ENCODE measurements around the gene NSUN3.
"Not testable (repeated sequence)": the region's sequence is repeated elsewhere in the genome, so short reads cannot be mapped to it uniquely, and the experiment has no call there.

Gene NSUN3

DNA sequence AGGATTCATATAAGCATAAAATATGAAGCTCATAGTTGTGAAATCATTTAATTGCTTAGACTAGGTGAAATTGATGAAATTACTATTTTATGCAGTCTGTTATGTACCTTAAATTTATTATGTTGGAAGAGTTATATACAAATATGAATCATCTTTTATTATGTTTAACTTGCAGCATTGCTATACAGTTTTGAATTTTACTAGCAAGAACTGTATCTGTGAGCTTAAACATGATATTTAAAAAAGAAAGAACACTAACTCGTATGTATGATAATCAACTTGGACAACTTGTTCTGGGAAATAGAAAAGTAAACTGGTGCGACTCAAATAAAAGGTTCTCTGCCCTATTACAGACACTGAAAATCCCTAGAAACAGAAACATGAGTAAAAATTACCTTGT is 36.2 kb upstream of the NSUN3 start:
- no peaks in the 10 kb centered on the region for H3K27me3 ChIP-seq
- TF ChIP-seq, protein P1, sequence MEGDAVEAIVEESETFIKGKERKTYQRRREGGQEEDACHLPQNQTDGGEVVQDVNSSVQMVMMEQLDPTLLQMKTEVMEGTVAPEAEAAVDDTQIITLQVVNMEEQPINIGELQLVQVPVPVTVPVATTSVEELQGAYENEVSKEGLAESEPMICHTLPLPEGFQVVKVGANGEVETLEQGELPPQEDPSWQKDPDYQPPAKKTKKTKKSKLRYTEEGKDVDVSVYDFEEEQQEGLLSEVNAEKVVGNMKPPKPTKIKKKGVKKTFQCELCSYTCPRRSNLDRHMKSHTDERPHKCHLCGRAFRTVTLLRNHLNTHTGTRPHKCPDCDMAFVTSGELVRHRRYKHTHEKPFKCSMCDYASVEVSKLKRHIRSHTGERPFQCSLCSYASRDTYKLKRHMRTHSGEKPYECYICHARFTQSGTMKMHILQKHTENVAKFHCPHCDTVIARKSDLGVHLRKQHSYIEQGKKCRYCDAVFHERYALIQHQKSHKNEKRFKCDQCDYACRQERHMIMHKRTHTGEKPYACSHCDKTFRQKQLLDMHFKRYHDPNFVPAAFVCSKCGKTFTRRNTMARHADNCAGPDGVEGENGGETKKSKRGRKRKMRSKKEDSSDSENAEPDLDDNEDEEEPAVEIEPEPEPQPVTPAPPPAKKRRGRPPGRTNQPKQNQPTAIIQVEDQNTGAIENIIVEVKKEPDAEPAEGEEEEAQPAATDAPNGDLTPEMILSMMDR (IDR thresholded peaks at IDR 0.05) = no peak
- no peaks in the 10 kb centered on the region for H3K36me3 ChIP-seq
- H3K9me3 ChIP-seq = no peaks in the 10 kb centered on the region
- H3K27ac ChIP-seq = no peak overlapping the region
- H3K4me1 ChIP-seq (ENCODE audit: control insufficient read depth in 1 of 2, insufficient read depth in 1 of 2, low read depth in 1 of 2, low read length in 1 of 2) = no peaks in the 10 kb centered on the region
- H3K4me3 ChIP-seq (ENCODE audit: low read depth in 1 of 2, low read length in 1 of 2) = no peak overlapping the region

DNA sequence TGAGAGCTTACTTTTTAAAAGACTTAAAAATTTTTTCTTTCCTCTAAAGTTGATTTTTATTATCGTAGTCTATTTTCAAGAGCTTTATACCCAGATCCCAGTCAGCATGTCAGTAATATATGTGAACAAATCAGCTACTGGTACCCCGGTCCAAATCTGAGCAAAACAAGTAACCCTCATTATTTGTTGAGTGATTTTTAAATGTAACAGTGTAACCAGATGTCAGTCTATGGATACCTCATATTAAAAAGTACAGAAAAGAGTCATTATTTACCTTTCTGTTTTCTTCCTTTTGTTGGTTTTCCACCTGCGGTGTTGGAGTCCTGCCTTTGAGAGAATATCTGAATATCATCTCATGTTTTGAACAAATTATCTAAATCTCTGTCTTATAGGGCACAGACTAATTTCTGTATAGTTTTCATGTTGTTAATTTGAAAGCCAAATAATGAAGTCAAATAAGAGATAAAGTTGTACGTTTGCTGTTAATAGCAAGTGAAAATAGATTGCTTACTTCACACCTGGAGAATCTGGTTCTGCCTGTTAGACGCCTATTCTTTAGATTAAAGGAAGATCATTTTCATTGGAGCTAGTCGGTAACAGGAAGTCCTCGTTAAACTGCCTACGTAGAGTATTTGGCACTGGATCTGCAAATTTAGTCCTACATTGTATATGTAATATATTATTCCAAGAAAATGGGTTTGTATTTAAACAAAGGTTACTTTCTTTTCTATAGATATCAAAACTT is 34.6 kb upstream of the NSUN3 start, which contains the start of gene STX19:
STX19 (minus strand) TSS at position 505 of the 745 bp plus-strand sequence. CDS start 13,328 bp downstream, outside the sequence.
- Histone ChIP-seq H3K27me3 (no peaks in the 10 kb centered on the region), H3K9me3 (no peaks in the 10 kb centered on the region), H3K27ac (no peak within 1 kb of the TSS), H3K4me3 (ENCODE audit: low read depth in 1 of 2, low read length in 1 of 2) (no peak within 1 kb of the TSS), H3K36me3 (no peaks in the 10 kb centered on the region), H3K4me1 (ENCODE audit: control insufficient read depth in 1 of 2, insufficient read depth in 1 of 2, low read depth in 1 of 2, low read length in 1 of 2) (no peaks in the 10 kb centered on the region)
- TF ChIP-seq, protein P1 (IDR thresholded peaks at IDR 0.05) = no peak

DNA sequence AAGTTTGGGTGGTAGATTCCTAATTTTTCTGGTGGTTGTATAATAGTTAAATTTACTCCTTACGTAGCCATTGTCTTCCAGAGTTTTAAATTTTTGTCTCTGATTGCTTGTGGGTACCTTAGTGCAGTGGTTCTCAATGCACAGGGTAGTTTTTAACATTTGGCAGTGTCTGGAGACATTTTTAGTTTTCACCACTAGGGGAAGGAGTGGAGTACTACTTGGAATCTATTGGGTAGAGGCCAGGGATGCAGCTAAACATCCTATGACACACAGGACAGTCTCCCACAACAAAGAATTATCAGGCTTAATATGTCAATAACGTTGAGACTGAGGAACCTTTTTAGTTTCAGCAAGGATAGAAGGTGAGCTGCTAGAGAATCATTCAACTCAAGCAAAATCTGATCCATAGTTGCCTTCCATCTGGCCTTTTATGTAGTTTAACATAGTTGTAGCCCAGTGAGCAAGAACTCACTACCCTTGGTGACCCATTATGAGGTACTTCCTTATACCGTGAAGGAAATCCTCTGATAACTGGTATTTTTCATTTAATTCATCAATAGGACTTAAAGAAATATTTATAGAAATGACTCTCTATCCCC is 25.9 kb upstream of the NSUN3 start:
- no peaks in the 10 kb centered on the region for H3K9me3 ChIP-seq
- no peak overlapping the region for H3K27ac ChIP-seq
- no peak overlapping the region for H3K4me3 ChIP-seq (ENCODE audit: low read depth in 1 of 2, low read length in 1 of 2)
- no peaks in the 10 kb centered on the region for H3K36me3 ChIP-seq
- no peaks in the 10 kb centered on the region for H3K4me1 ChIP-seq (ENCODE audit: control insufficient read depth in 1 of 2, insufficient read depth in 1 of 2, low read depth in 1 of 2, low read length in 1 of 2)
- H3K27me3 ChIP-seq = no peaks in the 10 kb centered on the region
- TF ChIP-seq, protein P1 (IDR thresholded peaks at IDR 0.05) = no peak

DNA sequence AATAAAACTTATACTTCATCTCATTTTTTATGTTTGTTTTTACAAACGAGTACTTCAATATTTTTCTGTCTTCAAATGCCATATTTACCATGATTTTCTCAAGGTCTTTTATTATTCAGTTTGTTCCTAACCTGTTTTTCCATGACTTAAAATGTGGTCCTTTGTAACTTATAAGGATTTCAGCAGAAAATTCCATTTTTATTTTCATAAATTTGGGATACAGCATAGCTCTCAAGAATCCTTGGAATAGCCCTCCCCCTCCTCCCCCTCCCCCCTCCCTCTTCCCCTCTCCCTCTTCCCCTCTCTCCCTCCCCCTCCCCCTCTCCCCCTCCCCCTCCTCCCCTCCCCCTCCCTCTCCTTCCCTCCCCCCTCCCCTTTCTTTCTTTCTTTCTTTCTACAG is 19.6 kb upstream of the NSUN3 start:
- no peaks in the 10 kb centered on the region for H3K27me3 ChIP-seq
- no peaks in the 10 kb centered on the region for H3K36me3 ChIP-seq
- H3K4me3 ChIP-seq (ENCODE audit: low read depth in 1 of 2, low read length in 1 of 2) = no peak overlapping the region
- no peaks in the 10 kb centered on the region for H3K4me1 ChIP-seq (ENCODE audit: control insufficient read depth in 1 of 2, insufficient read depth in 1 of 2, low read depth in 1 of 2, low read length in 1 of 2)
- TF ChIP-seq, protein P1 (IDR thresholded peaks at IDR 0.05) = no peak
- H3K9me3 ChIP-seq = no peaks in the 10 kb centered on the region
- no peak overlapping the region for H3K27ac ChIP-seq

DNA sequence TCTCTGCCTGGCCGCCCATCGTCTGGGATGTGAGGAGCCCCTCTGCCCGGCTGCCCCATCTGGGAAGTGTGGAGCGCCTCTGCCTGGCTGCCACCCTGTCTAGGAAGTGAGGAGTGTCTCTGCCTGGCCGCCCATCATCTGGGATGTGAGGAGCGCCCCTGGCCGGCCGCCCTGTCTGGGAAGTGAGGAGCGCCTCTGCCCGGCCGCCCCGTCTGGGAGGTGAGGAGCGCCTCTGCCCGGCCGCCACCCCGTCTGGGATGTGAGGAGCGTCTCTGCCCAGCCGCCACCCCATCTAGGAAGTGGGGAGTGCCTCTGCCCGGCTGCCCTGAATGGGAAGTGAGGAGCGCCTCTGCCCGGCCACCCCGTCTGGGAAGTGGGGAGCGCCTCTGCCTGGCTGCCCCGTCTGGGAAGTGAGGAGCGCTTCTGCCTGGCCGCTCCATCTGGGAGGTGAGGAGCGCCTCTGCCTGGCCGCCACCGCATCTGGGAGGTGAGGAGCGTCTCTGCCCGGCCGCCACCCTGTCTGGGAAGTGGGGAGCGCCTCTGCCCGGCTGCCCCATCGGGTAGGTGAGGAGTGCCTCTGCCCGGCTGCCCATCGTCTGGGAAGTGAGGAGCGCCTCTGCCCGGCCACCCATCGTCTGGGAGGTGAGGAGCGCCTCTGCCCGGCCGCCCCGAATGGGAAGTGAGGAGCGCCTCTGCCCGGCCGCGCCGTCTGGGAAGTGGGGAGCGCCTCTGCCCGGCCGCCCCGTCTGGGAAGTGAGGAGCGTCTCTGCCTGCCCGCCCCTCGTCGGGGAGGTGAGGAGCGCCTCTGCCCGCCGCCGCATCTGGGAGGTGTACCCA is 18.5 kb upstream of the NSUN3 start:
- not testable (repeated sequence) for H3K36me3 ChIP-seq; H3K4me1 ChIP-seq (ENCODE audit: control insufficient read depth in 1 of 2, insufficient read depth in 1 of 2, low read depth in 1 of 2, low read length in 1 of 2); H3K27me3 ChIP-seq; H3K27ac ChIP-seq; H3K4me3 ChIP-seq (ENCODE audit: low read depth in 1 of 2, low read length in 1 of 2); H3K9me3 ChIP-seq
